Neural progenitor cell (in vitro differentiated cells): Measurements from ENCODE around the gene LRRC25. TPM values are rescaled to one million over a fixed set of nuclear protein-coding genes. Genes with fewer than 3 reads are reported as not detected.

Source experiments
- DNase-seq: peaks from one replicate; pipeline ENCODE4 v3.0.0-alpha.2; 2016; ENCODE audit warnings: low spot score
- H2AFZ ChIP-seq: fragments of 200-600 bp; sonication (generic); replicated peaks from 2 replicates; pipeline ENCODE4 v1.6.1; 2016; ENCODE audit warnings: antibody characterized with exemption
- H3F3A ChIP-seq: fragments of 200-600 bp; sonication (generic); 2 replicates; pipeline ENCODE4 v1.6.1; 2016; ENCODE audit warnings: antibody characterized with exemption, low read depth
- H3K27ac ChIP-seq: fragments of 200-600 bp; sonication (generic); 2 replicates; pipeline ENCODE4 v1.5.1; 2016; ENCODE audit warnings: mild to moderate bottlenecking
- H3K27me3 ChIP-seq: fragments of 200-600 bp; sonication (generic); 2 replicates; pipeline ENCODE4 v1.6.1; 2016; ENCODE audit warnings: mild to moderate bottlenecking, moderate library complexity
- H3K36me3 ChIP-seq: fragments of 200-600 bp; sonication (generic); 2 replicates; pipeline ENCODE4 v1.5.1; 2016
- H3K4me1 ChIP-seq: fragments of 200-600 bp; sonication (generic); 2 replicates; pipeline ENCODE4 v1.6.1; 2016; ENCODE audit warnings: mixed run types
- H3K4me2 ChIP-seq: fragments of 200-600 bp; sonication (generic); 2 replicates; pipeline ENCODE4 v1.6.1; 2016
- H3K4me3 ChIP-seq: fragments of 200-600 bp; sonication (generic); 2 replicates; pipeline ENCODE4 v1.5.1; 2016
- H3K79me2 ChIP-seq: fragments of 200-600 bp; sonication (generic); 2 replicates; pipeline ENCODE4 v1.6.1; 2016; ENCODE audit warnings: low read depth
- H3K9ac ChIP-seq: fragments of 200-600 bp; sonication (generic); 2 replicates; pipeline ENCODE4 v1.6.1; 2016
- H3K9me3 ChIP-seq: fragments of 200-600 bp; sonication (generic); 2 replicates; pipeline ENCODE4 v1.5.1; 2016; ENCODE audit warnings: low read depth
- H4K20me1 ChIP-seq: fragments of 200-600 bp; sonication (generic); 2 replicates; pipeline ENCODE4 v1.6.1; 2016; ENCODE audit warnings: low read depth
- H3K27ac Mint-ChIP-seq: 3 replicates; pipeline ENCODE4 v1.8.0; 2021; ENCODE audit warnings: mixed read lengths
- H3K27me3 Mint-ChIP-seq: 2 replicates; pipeline ENCODE4 v1.8.0; 2022; ENCODE audit warnings: low read depth, mild to moderate bottlenecking, inconsistent platforms, moderate library complexity, mixed read lengths; ENCODE audit not compliant: insufficient read depth
- H3K36me3 Mint-ChIP-seq: 3 replicates; pipeline ENCODE4 v1.8.0; 2021; ENCODE audit warnings: mixed read lengths
- H3K4me1 Mint-ChIP-seq: 3 replicates; pipeline ENCODE4 v1.8.0; 2021; ENCODE audit warnings: mixed read lengths
- H3K4me3 Mint-ChIP-seq: 3 replicates; pipeline ENCODE4 v1.8.0; 2021; ENCODE audit warnings: mild to moderate bottlenecking, moderate library complexity, mixed read lengths
- H3K9me3 Mint-ChIP-seq: 3 replicates; pipeline ENCODE4 v1.8.0; 2020; ENCODE audit warnings: mixed read lengths
- CTCF ChIP-seq: fragments of 200-600 bp; sonication (generic); IDR thresholded peaks from 2 replicates; pipeline ENCODE4 v1.5.1; 2017; ENCODE audit warnings: antibody characterized with exemption, mild to moderate bottlenecking
- EZH2 ChIP-seq: fragments of 200-600 bp; sonication (generic); IDR thresholded peaks from 2 replicates; pipeline ENCODE4 v1.6.1; 2017; ENCODE audit warnings: antibody characterized with exemption, mild to moderate bottlenecking, moderate library complexity
- EZH2phosphoT487 ChIP-seq: fragments of 200-600 bp; sonication (generic); IDR thresholded peaks from 2 replicates; pipeline ENCODE4 v1.6.1; 2017; ENCODE audit warnings: antibody characterized with exemption
- total RNA-seq: library from RNA; depleted of rRNA; stranded (reverse); fragments of >200 nt; gene quantifications from 2 replicates; pipeline ENCODE4 v1.2.3, GENCODE V29; 2015; ENCODE audit warnings: low replicate concordance

The LRRC25 gene
- total RNA-seq, 1 donor from 2014 or later: not detected

GRCh38 chr19:18393836-18394235 lies 3.6 kb downstream of the LRRC25 start:
- peaks cover 6% of the 10 kb centered on the region for H3K4me1 ChIP-seq
- no peak overlapping the region for H3K27ac ChIP-seq
- Mint-ChIP-seq H3K27me3 (peaks cover 21% of the 10 kb centered on the region), H3K36me3 (no peaks in the 10 kb centered on the region), H3K27ac (peak overlapping the region; percentile 68), H3K9me3 (no peaks in the 10 kb centered on the region), H3K4me1 (peaks cover 10% of the 10 kb centered on the region), H3K4me3 (no peak overlapping the region)
- peaks cover 16% of the 10 kb centered on the region for H3K27me3 ChIP-seq
- H3K4me3 ChIP-seq: no peak overlapping the region
- no peak overlapping the region for H3K4me2 ChIP-seq
- H3K79me2 ChIP-seq: no peaks in the 10 kb centered on the region
- no peaks in the 10 kb centered on the region for H3K9me3 ChIP-seq
- DNase-seq: no peak
- H3K36me3 ChIP-seq: no peaks in the 10 kb centered on the region
- peaks cover 8% of the 10 kb centered on the region for H3F3A ChIP-seq
- TF ChIP-seq CTCF (no peak), EZH2phosphoT487 (no peak), EZH2 (no peak)
- H3K9ac ChIP-seq: no peak overlapping the region
- no peaks in the 10 kb centered on the region for H4K20me1 ChIP-seq
- no peak overlapping the region for H2AFZ ChIP-seq

GRCh38 chr19:18392926-18393325 lies 4.5 kb downstream of the LRRC25 start:
- Histone ChIP-seq H3K27ac (no peak overlapping the region), H3K36me3 (no peaks in the 10 kb centered on the region), H2AFZ (no peak overlapping the region), H3F3A (peaks cover 8% of the 10 kb centered on the region), H3K27me3 (peaks cover 23% of the 10 kb centered on the region), H3K9ac (no peak overlapping the region), H3K79me2 (no peaks in the 10 kb centered on the region), H4K20me1 (no peaks in the 10 kb centered on the region), H3K4me2 (no peak overlapping the region), H3K4me3 (no peak overlapping the region), H3K9me3 (no peaks in the 10 kb centered on the region), H3K4me1 (peaks cover 6% of the 10 kb centered on the region)
- no peak for DNase-seq
- no peak for TF ChIP-seq EZH2
- no peak for TF ChIP-seq EZH2phosphoT487
- no peak for TF ChIP-seq CTCF
- Mint-ChIP-seq H3K4me1 (peaks cover 10% of the 10 kb centered on the region), H3K36me3 (no peaks in the 10 kb centered on the region), H3K9me3 (no peaks in the 10 kb centered on the region), H3K27ac (no peak overlapping the region), H3K27me3 (peaks cover 21% of the 10 kb centered on the region), H3K4me3 (no peak overlapping the region)

- no peak overlapping the region for H3K27ac ChIP-seq
- no peak overlapping the region for H3K9ac ChIP-seq
- DNase-seq: no peak
- no peak overlapping the region for H3K4me2 ChIP-seq
- H3K36me3 Mint-ChIP-seq: no peaks in the 10 kb centered on the region
- TF ChIP-seq EZH2phosphoT487: no peak
- no peak for TF ChIP-seq CTCF
- TF ChIP-seq EZH2: no peak
- no peaks in the 10 kb centered on the region for H4K20me1 ChIP-seq
- H3K27ac Mint-ChIP-seq: no peak overlapping the region
- H3K79me2 ChIP-seq: no peaks in the 10 kb centered on the region
- no peaks in the 10 kb centered on the region for H3K9me3 Mint-ChIP-seq
- H3K4me3 Mint-ChIP-seq: no peak overlapping the region
- H3K9me3 ChIP-seq: no peaks in the 10 kb centered on the region
- H3K4me1 Mint-ChIP-seq: peaks cover 6% of the 10 kb centered on the region
- H3K27me3 ChIP-seq: peaks cover 25% of the 10 kb centered on the region
- no peak overlapping the region for H3K4me3 ChIP-seq
- no peaks in the 10 kb centered on the region for H3K36me3 ChIP-seq
- H3K4me1 ChIP-seq: peaks cover 4% of the 10 kb centered on the region
- peaks cover 8% of the 10 kb centered on the region for H3F3A ChIP-seq
- no peak overlapping the region for H2AFZ ChIP-seq
- peaks cover 19% of the 10 kb centered on the region for H3K27me3 Mint-ChIP-seq
Measured at GRCh38 chr19:18392417-18392816, 5.0 kb downstream of the LRRC25 start.
